K562 (cell line): ENCODE data around the gene IL2RG. TPM values are rescaled to one million over a fixed set of nuclear protein-coding genes. Genes with fewer than 3 reads are reported as not detected.

Experiments used
- ATAC-seq: fragments of 200-7000 bp; cut with Tn5 transposase; 3 replicates; pipeline ENCODE4 v1.9.1; 2020; ENCODE audit warnings: moderate library complexity
- BruUV-seq: library from RNA; stranded (reverse); fragments of 400-500 nt; replicated peaks from 2 replicates; lab custom pipeline; 2021; lab: Mats Ljungman, UMichigan
- CTCF ChIA-PET: fragments of 300-600 bp; formaldehyde crosslinking; extraction: SDS; loops from one replicate; lab custom pipeline; 2021; ENCODE audit warnings: low intra/inter-chr PET ratio; lab: Yijun Ruan, JAX
- POLR2A ChIA-PET: fragments of 300-600, 350-650 bp; sonication (Branson Sonifier 250); formaldehyde crosslinking; extraction: SDS; loops from one replicate; lab custom pipeline; 2021; ENCODE audit warnings: antibody characterized with exemption, inconsistent platforms; lab: Yijun Ruan, JAX
- DNase-seq, 4 experiments: peaks; one replicate each; pipeline versions ENCODE4 v3.0.0 to v3.0.0-alpha.2; 2011 to 2018; ENCODE audit warnings: low spot score in 3 of 4, mixed read lengths in 3 of 4; ENCODE audit errors: extremely low read depth in 1 of 4
- FAIRE-seq: peaks from 2 replicates; lab custom pipeline; 2011; peaks lifted over from hg19 to GRCh38; lab: Jason Lieb, UNC
- H2AFZ ChIP-seq: 2 replicates; pipeline ENCODE4 v1.6.0; 2011; ENCODE audit warnings: low read depth, low read length, control low read depth, inconsistent platforms
- H3K27ac ChIP-seq: fragments of 200-600 bp; 3 replicates; pipeline ENCODE4 v1.8.0; 2011; ENCODE audit warnings: low read depth, mild to moderate bottlenecking, control low read depth, inconsistent platforms, low read length, moderate library complexity, mixed read lengths; ENCODE audit errors: extremely low read depth
- H3K27me3 ChIP-seq, 2 experiments: fragments of 300-600 bp in 1 of 2; 2 replicates in 1 of 2; 3 replicates in 1 of 2; pipeline versions ENCODE4 v1.6.0 to v1.8.0; 2011; ENCODE audit warnings: inconsistent platforms in 2 of 2, low read length in 2 of 2, mild to moderate bottlenecking in 1 of 2, mixed read lengths in 1 of 2, moderate library complexity in 1 of 2; ENCODE audit not compliant: control insufficient read depth in 2 of 2, insufficient read depth in 2 of 2
- H3K36me3 ChIP-seq: fragments of 300-600 bp; 3 replicates; pipeline ENCODE4 v1.8.0; 2011; ENCODE audit warnings: mild to moderate bottlenecking, low read length, inconsistent platforms; ENCODE audit not compliant: control insufficient read depth, insufficient read depth
- H3K4me1 ChIP-seq, 2 experiments: fragments of 200-600 bp in 1 of 2; replicated peaks in 1 of 2; 2 replicates in 1 of 2; 3 replicates in 1 of 2; pipeline versions ENCODE4 v1.5.1 to v1.8.0; 2011; ENCODE audit warnings: inconsistent platforms in 2 of 2, low read length in 2 of 2, mild to moderate bottlenecking in 1 of 2, mixed read lengths in 1 of 2, moderate library complexity in 1 of 2; ENCODE audit not compliant: control insufficient read depth in 2 of 2, insufficient read depth in 2 of 2
- H3K4me2 ChIP-seq: 2 replicates; pipeline ENCODE4 v1.6.1; 2011; ENCODE audit warnings: low read length, control low read depth, inconsistent platforms, mixed read lengths; ENCODE audit not compliant: insufficient read depth
- H3K4me3 ChIP-seq: fragments of 200-600 bp; sonication (generic), shearing (Covaris generic); 2 replicates; pipeline ENCODE4 v1.5.1; 2016; ENCODE audit warnings: control low read depth, inconsistent platforms
- H3K79me2 ChIP-seq: fragments of 200-600 bp; 3 replicates; pipeline ENCODE4 v1.8.0; 2011; ENCODE audit warnings: low read length, inconsistent platforms; ENCODE audit not compliant: control insufficient read depth, insufficient read depth
- H3K9ac ChIP-seq, 2 experiments: 2 replicates each; pipeline versions ENCODE4 v1.6.0 to v1.6.1; 2011; ENCODE audit warnings: low read depth in 2 of 2, low read length in 2 of 2, control low read depth in 1 of 2, inconsistent platforms in 1 of 2, mild to moderate bottlenecking in 1 of 2, mixed read lengths in 1 of 2; ENCODE audit not compliant: insufficient read depth in 1 of 2
- H3K9me1 ChIP-seq: one replicate; pipeline ENCODE4 v1.6.0; 2011; ENCODE audit warnings: inconsistent platforms, mild to moderate bottlenecking, low read length, moderate library complexity; ENCODE audit not compliant: control insufficient read depth, insufficient read depth
- H3K9me3 ChIP-seq: replicated peaks from 2 replicates; pipeline ENCODE4 v1.5.1; 2011; ENCODE audit warnings: low read depth, low read length, inconsistent platforms; ENCODE audit not compliant: control insufficient read depth, insufficient read depth
- H4K20me1 ChIP-seq: replicated peaks from 2 replicates; pipeline ENCODE4 v1.6.1; 2011; ENCODE audit warnings: low read length, inconsistent platforms, mixed read lengths; ENCODE audit not compliant: control insufficient read depth, insufficient read depth
- CREM ChIP-seq: IDR thresholded peaks from 2 replicates; pipeline ENCODE4 v1.6.1; 2014; ENCODE audit warnings: antibody characterized with exemption, low read depth
- CTCFL ChIP-seq: IDR thresholded peaks from 2 replicates; pipeline ENCODE4 v1.6.1; 2011; ENCODE audit warnings: borderline replicate concordance, low read depth, mild to moderate bottlenecking, moderate library complexity, low read length; ENCODE audit not compliant: insufficient read depth, poor library complexity, severe bottlenecking
- DEAF1 ChIP-seq: fragments of 450-650 bp; formaldehyde crosslinking; IDR thresholded peaks from 2 replicates; pipeline ENCODE4 v1.4.0; 2020; ENCODE audit warnings: mild to moderate bottlenecking, moderate library complexity
- DIDO1 ChIP-seq: fragments of 450-650 bp; IDR thresholded peaks from 2 replicates; pipeline ENCODE4 v1.6.1; 2016; ENCODE audit warnings: low read depth, missing biosample characterization, missing genetic modification characterization
- EHMT2 ChIP-seq: fragments of 450-650 bp; IDR thresholded peaks from 2 replicates; pipeline ENCODE4 v1.6.1; 2018; ENCODE audit warnings: antibody characterized with exemption
- KDM1A ChIP-seq, 2 experiments: fragments of 450-650 bp; IDR thresholded peaks; 2 replicates each; pipeline ENCODE4 v1.6.1; 2016; ENCODE audit warnings: mild to moderate bottlenecking in 2 of 2
- MCM2 ChIP-seq: fragments of 450-650 bp; IDR thresholded peaks from 2 replicates; pipeline ENCODE4 v1.6.1; 2017; ENCODE audit warnings: low read depth, mild to moderate bottlenecking
- MCM3 ChIP-seq: fragments of 450-650 bp; IDR thresholded peaks from 2 replicates; pipeline ENCODE4 v1.6.1; 2016
- MTA2 ChIP-seq: fragments of 450-650 bp; IDR thresholded peaks from 2 replicates; pipeline ENCODE4 v1.6.1; 2016; ENCODE audit warnings: low read depth
- RCOR1 ChIP-seq, 2 experiments: IDR thresholded peaks; 2 replicates each; pipeline ENCODE4 v1.6.1; 2012; ENCODE audit warnings: low read depth in 2 of 2, low read length in 2 of 2, borderline replicate concordance in 1 of 2, improper control_type of control experiment in 1 of 2
- SMARCA4 ChIP-seq: fragments of 450-650 bp; IDR thresholded peaks from 2 replicates; pipeline ENCODE4 v1.6.1; 2016
- ZNF75A ChIP-seq: fragments of 450-650 bp; formaldehyde crosslinking; IDR thresholded peaks from 2 replicates; pipeline ENCODE4 v1.4.0; 2020; ENCODE audit warnings: mild to moderate bottlenecking
- WGBS: fragments of 100-300 bp; shearing (Covaris generic); methylation state at CpG from one replicate; pipeline ENCODE4 v1.1.6; 2016; ENCODE audit warnings: low coverage, mixed read lengths; ENCODE audit not compliant: insufficient coverage; ENCODE audit errors: missing lambda C conversion rate; 5-methylcytosine and 5-hydroxymethylcytosine counted together
- in situ Hi-C: fragments of 300-500 bp; cut with MboI; formaldehyde crosslinking; loops from 4 replicates; pipeline ENCODE4 v1.15.0; 2018; ENCODE audit warnings: inconsistent platforms, mixed read lengths
- intact Hi-C: fragments of 100-400 bp; cut with micrococcal nuclease; formaldehyde crosslinking; loops from 2 replicates; pipeline ENCODE4 v1.14.2; 2022
- polyA plus RNA-seq, 8 experiments: library from polyadenylated mRNA; depleted of rRNA in 4 of 8; stranded (reverse) in 5 of 8; unstranded in 3 of 8; fragments of >200 nt; fragmentation: Nextera tagmentation in 2 of 8; fragmentation: Illumina TruSeq in 1 of 8; extraction: Ambion mirVana in 2 of 8; extraction: Trizol in 1 of 8; gene quantifications; 2 replicates each; pipeline versions ENCODE4 v1.2.1 to v1.2.3, GENCODE V29; 2011 to 2014; ENCODE audit warnings: inconsistent platforms in 1 of 8, missing spikeins in 1 of 8
- total RNA-seq, 7 experiments: library from RNA; depleted of rRNA in 6 of 7; stranded (reverse); fragments of >200 nt in 6 of 7; fragmentation: Illumina TruSeq in 2 of 7; extraction: Trizol in 2 of 7; gene quantifications; 2 replicates each; pipeline versions ENCODE4 v1.2.1 to v1.2.3, GENCODE V29; 2011 to 2021; ENCODE audit warnings: low replicate concordance in 1 of 7
- TF ChIP-seq, protein P1 (sequence below): fragments of 250-450 bp; sonication (Bioruptor Pico); IDR thresholded peaks from 2 replicates; pipeline ENCODE4 v1.8.0; 2021; ENCODE audit warnings: borderline replicate concordance, mild to moderate bottlenecking, moderate library complexity; ENCODE audit not compliant: poor library complexity, severe bottlenecking
- TF ChIP-seq, protein P2 (sequence below): fragments of 250-450 bp; sonication (Bioruptor Pico); IDR thresholded peaks from 2 replicates; pipeline ENCODE4 v1.5.0; 2021

IL2RG gene
- total and polyA plus RNA-seq, 9 of the 15 experiments (the other 6 are each of a cell fraction or from before 2014, with no cell fraction given), result 5.5 to 55.4 (median 19.7) TPM

GRCh38 chrX:71131510-71131909, 20.1 kb upstream of the IL2RG start (continued):
- no peak for TF ChIP-seq CTCFL
- TF ChIP-seq ZNF75A (CRISPR knock-in tag), result no peak
- TF ChIP-seq SMARCA4, result peak; percentile 93
- TF ChIP-seq MTA2, result peak; percentile 90
- TF ChIP-seq EHMT2, result peak; percentile 87
- TF ChIP-seq MCM3, result no peak
- peak; percentile 57 to 73; a peak in 3 of 4 replicates for TF ChIP-seq KDM1A (IDR thresholded peaks at IDR 0.05)

DNA sequence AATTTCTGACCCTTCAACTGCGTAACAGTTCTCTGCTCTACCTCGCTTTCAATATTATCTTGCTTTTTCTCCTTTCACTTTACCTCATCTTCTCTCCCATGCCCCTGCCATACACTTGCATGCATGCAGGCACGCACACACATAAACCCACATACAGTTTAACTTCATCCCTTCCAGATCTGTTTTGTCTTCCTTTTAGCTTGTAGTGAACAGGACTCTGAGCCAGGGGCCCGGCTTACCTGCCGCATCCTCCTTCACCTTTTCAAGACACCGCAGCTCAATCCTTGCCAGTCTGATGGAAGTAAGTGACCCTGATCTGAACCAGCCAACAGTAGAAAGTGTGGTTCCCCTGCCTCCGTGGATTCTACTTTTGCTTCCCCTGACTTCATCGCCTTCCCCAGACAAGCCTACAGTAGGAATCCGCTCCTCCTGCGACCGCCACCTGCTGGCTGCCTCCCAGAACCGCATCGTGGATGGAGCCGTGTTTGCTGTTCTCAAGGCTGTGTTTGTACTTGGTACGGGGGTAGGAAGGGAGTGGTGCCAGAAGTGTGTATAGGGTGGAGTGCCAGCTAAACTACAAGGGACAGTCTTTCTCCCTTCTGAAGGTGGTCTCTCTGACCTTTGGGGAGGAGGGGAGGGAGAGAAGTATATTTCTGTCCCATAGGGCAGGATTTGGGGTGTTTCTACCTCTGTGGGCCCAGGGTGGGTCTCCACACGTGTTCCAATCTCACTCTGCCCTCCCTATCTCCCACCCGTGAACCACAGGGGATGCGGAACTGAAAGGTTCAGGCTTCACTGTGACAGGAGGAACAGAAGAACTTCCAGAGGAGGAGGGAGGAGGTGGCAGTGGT, 17.8 kb upstream of the IL2RG start:
- in situ Hi-C loops, result no loop called here
- CTCF ChIA-PET, result interaction anchor here (0.6 to 1.6 kb wide), 5 partner anchors 29 to 131 kb away, joined by 3 to 6 read pairs (median 3); no protein-coding TSS in a partner anchor
- no peaks in the 10 kb centered on the region for H3K27me3 ChIP-seq
- DNase-seq (peak; percentile 65 to 83 (median 68)), FAIRE-seq (peak; percentile 85), ATAC-seq (peak; percentile 90)
- H3K9me1 ChIP-seq, result no peaks in the 10 kb centered on the region
- no peak overlapping the region for H3K4me3 ChIP-seq
- peaks cover 92% of the 10 kb centered on the region for H3K36me3 ChIP-seq
- BruUV-seq, result no TSS peak
- WGBS, result 31% methylated on average over 17 of the region's 18 CpGs
- peak overlapping the region; percentile 36; the same call in 1 of the 3 replicates for H3K27ac ChIP-seq
- no peaks in the 10 kb centered on the region; the same call in 2 of the 3 replicates for H3K79me2 ChIP-seq
- H3K9me3 ChIP-seq, result no peaks in the 10 kb centered on the region
- H2AFZ ChIP-seq, result no peak overlapping the region
- H3K4me1 ChIP-seq, result peaks cover 24 to 34% of the 10 kb centered on the region in 2 experiments; a peak in 4 of 5 replicates
- no peak overlapping the region for H3K4me2 ChIP-seq
- peak overlapping the region in 1 of 2 experiments; percentile 46; a peak in 1 of 4 replicates for H3K9ac ChIP-seq
- intact Hi-C loops, result loop anchor here (1.0 kb wide), 1 partner anchor 31 kb away; no protein-coding TSS in a partner anchor
- 0 out of 2 replicates have a peak, but pooled peaks cover 5% of the 10 kb centered on the region for H4K20me1 ChIP-seq
- POLR2A ChIA-PET, result interaction anchor here (1.4 to 4.2 kb wide), 2 partner anchors 10 kb away, joined by 4 to 29 read pairs; partner anchors contain the start of gene MED12
- peak; percentile 43; the same call in 1 of the 2 replicates for TF ChIP-seq DEAF1
- TF ChIP-seq, protein P1, sequence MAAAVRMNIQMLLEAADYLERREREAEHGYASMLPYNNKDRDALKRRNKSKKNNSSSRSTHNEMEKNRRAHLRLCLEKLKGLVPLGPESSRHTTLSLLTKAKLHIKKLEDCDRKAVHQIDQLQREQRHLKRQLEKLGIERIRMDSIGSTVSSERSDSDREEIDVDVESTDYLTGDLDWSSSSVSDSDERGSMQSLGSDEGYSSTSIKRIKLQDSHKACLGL (CRISPR knock-in tag), result no peak
- TF ChIP-seq DIDO1 (tag), result no peak
- peak in 1 of 2 experiments; percentile 47; a peak in 1 of 4 replicates for TF ChIP-seq RCOR1 (IDR thresholded peaks at IDR 0.05; ENCODE audit: borderline replicate concordance in 1 of 2, low read depth in 2 of 2, low read length in 2 of 2)
- 0 out of 2 replicates have a peak, but pooled peaks have one; percentile 48 for TF ChIP-seq CREM
- TF ChIP-seq, protein P2, sequence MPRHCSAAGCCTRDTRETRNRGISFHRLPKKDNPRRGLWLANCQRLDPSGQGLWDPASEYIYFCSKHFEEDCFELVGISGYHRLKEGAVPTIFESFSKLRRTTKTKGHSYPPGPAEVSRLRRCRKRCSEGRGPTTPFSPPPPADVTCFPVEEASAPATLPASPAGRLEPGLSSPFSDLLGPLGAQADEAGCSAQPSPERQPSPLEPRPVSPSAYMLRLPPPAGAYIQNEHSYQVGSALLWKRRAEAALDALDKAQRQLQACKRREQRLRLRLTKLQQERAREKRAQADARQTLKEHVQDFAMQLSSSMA (CRISPR knock-in tag), result no peak
- TF ChIP-seq MCM2, result no peak
